ENCODE data around the gene TSACC.

Gene TSACC

DNA sequence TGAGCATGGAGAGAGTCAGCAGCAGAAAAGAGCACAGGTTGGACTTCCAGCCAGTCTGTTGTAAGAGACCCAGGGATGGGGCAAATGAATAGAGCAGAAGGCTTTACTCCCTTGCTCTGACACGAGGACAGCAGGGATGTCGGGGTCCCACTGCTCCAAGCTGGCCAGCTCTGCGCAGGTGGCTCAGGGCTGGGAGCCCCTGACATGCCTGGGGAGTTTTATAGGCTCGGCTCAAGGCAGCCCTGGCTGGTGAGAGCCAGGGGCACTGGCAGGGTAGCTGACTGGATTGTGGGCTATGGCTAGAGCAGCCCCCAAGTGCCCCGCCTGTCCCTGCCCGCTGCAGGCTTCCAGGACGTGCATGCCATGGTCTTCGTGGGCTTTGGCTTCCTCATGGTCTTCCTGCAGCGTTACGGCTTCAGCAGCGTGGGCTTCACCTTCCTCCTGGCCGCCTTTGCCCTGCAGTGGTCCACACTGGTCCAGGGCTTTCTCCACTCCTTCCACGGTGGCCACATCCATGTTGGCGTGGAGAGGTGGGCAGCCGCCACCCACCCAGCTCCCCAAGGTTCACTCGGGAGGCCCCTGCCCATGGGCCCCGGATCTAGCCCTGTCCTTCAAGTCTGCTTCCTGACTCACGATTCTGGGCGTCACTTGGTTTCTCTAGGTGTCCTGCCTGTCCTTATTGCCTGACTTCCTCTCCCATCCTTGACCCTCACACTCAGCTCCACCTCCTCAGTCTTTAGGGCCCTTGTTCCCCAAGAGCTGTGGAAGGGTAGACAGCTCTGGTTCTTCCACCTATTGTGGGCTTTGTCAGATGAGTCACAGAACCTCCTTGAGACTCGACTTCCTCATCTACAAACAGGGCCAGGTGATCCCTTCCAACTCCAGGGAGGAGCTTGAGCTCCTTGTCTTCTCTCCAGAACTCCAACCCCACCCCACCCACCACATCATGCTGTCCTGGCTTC lies 38.9 kb downstream of the TSACC start:
- DNase-seq = no peak

GRCh38 chr1:156378557-156378956 lies 40.2 kb downstream of the TSACC start:
- DNase-seq = no peak

DNA sequence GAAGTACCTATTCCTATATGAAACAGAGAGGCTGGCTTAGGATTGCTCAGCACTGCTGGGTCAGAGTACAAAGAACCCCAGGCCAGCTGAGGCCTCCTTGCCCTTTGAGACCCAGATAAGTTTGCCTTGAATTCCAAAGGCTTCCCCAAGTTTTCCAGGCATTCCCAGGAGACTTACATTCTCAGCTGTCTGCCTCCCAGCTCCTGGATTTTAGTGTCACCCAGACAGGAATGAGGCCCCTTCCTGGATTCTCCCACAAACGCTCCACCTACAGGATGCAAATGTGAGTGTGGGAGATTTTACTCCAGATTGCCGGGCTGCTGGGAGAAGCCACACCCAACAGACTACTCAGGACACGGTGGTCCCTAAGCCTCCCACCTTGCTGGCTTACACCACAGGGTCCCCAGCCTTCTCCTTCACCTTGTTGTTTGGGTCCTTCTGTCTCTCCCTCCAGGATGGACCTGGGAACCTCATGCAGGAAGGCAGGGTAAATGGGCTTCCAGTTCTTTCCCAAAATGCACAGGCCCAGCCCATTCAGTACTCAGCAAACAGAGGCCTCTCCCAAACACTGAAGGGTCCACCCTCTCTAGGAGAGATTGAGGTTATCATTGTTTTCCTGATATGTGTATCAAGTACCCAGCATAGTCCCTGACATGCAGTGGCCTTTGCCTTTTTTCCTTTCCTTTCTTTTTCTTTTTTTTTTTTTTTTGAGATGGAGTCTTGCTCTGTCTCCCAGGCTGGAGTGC lies 41.3 kb downstream of the TSACC start:
- no peak for DNase-seq

GRCh38 chr1:156382561-156382960 lies 44.2 kb downstream of the TSACC start:
- no peak for DNase-seq

DNA sequence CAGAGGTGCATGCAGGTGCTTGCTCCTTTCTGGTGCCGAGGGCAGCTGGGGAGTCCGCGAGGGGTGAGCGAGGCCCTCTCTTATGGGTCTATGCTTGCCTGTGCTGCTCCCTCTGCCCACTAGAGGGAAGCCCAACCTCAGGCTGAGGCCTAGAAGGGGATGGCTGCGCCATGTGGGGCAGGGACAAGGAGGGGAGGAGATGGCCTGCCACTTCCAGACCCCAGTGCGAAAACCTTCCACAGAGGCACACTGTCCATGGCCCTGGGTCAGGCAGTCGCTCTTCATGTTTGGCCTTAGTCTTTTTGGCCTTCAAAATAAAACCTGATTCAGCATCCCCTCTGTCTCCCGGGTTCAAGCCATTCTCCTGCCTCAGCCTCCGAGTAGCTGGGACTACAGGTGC lies 44.7 kb downstream of the TSACC start:
- peak; percentile 77 for DNase-seq

DNA sequence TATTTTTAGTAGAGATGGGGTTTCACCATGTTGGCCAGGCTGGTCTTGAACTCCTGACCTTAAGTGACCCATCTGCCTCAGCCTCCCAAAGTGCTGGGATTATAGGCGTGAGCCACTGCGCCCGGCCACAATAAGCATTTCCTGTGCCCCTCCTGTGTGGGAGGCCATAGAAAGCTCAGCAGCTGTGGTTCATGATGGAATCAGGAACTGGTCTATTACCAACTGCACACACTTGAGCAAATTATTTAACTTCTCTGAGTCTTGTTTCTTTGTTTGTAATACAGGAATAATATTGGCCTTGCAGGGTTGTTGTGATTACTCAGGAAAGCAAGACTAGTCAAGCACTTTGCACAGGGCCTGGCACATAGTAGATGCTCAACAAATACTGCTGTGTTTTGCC lies 45.7 kb downstream of the TSACC start:
- DNase-seq = no peak

DNA sequence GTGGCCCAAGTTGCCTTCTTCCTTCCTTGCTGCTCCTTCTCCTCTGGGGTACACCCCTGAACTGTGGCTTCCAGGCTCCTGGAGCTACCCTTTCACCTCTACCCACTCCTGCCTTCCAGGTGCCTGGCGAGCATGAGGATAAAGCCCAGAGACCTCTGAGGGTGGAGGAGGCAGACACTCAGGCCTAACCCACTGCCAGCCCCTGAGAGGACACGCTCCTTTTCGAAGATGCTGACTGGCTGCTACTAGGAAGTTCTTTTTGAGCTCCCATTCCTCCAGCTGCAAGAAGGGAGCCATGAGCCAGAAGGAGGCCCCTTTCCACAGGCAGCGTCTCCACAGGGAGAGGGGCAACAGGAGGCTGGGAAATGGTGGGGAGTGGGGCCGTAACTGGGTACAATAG lies 46.3 kb downstream of the TSACC start:
- DNase-seq = no peak

DNA sequence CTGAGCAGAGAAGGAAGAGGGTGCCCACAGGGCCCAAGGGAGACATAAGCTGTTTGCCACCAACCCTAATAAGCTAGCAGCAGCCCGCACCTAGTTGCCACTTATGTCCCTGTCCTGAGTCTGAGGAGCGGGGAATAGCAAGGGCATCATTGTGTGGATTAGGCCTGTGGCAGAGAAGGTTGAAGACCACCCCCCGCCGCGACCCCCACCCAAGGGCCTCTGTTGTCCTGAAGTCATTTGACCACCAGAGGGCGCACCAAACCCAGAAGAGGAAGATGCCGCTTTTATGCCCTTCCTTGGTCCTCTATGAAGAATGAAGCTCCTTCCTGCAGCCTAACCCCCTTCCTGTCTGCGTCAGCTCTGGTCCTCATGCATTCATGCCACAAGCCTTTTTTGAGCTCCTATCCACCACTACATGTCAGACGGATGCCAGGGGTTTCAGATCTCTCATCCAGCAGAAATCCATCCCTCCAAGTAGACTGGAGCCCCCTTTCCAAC lies 47.3 kb downstream of the TSACC start:
- DNase-seq = peak; percentile 82

DNA sequence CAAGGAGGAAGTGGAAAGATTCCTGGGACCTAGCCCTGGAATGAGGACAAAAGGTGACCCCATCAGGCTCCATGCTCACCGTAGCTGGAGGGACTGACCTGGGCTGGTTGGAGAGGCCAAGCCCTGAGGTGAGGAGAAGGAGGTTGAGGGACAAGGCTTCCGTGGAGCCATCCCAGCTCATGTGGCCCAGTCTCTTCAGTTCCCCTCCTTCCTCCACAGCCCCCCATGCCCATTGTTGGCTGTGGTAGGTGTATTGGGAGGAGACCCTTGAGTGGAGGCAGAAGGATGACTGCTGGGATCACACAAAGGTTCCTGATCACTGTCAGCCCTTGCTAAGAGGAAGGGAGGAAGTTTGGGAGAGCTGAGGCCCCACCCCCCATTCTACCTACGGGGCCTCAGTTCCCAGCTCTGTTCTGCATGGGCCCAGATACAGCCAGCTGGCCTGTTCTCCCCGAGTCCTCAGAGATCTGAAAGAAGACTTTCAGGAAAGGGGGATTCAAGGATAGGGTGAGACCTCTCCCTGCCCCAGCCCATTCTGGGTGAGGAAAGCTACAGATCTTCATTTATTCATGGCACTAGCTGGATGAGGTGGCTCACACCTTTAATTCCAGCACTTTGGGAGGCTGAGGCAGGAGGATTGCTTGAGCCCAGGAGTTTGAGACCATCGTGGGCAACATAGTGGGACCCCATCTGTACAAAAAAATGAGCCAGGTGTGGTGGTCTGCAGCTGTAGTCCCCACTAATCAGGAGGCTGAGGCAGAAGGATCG lies 48.0 kb downstream of the TSACC start:
- DNase-seq = no peak

- no peak for DNase-seq
Measured at GRCh38 chr1:156386949-156387869, 48.9 kb downstream of the TSACC start.

GRCh38 chr1:156387870-156388173 lies 49.5 kb downstream of the TSACC start:
- DNase-seq = peak; percentile 68

DNA sequence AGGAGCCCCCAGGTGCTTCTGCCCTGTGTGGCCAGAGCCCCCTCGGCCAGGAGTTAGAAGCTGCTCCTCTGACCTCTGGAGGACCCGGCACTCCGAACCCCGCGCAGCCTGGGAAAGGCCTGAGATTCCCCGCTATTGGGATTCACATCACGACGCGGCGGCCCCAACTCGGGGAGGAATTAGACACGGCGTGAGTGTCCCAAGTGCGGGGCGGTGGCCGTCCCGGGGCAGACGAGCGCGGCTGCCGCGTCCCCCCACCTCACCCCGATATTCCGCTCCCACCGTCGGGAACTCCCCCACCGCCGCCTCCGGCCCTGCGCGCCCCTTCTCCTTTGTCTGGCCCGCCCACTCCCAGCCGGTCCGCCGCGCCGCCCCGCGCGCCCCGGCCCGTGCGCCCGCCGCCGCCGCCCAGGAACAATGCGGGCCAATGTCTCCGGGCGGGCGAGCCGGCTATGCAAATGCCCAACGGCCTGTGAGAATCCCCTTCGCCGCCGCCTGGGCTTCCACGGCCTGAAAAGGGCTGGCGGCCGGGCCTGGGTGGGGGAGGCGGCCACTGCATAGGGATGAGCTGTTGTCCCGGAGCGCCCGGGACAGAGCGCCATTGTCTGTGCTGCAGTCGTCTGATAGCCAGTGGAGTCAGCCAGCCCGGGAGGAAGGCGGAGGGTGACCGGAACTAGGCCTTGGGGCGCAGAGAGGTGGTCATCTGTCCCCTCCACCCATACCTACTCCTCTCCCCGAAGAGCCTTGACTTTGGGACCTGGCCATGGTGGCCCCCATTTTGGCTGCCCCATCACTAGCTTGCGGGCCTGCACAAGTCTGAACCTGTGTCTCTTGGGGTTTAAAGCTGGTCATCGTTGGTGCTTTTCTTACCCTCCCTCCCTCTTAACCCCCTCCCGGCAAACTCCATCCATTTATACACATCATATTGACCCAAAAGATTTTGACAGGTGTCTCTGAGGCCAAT lies 50.1 kb downstream of the TSACC start:
- DNase-seq = peak; percentile 91

- peak; percentile 52 for DNase-seq
Measured at GRCh38 chr1:156389311-156389710, 51.0 kb downstream of the TSACC start.

DNA sequence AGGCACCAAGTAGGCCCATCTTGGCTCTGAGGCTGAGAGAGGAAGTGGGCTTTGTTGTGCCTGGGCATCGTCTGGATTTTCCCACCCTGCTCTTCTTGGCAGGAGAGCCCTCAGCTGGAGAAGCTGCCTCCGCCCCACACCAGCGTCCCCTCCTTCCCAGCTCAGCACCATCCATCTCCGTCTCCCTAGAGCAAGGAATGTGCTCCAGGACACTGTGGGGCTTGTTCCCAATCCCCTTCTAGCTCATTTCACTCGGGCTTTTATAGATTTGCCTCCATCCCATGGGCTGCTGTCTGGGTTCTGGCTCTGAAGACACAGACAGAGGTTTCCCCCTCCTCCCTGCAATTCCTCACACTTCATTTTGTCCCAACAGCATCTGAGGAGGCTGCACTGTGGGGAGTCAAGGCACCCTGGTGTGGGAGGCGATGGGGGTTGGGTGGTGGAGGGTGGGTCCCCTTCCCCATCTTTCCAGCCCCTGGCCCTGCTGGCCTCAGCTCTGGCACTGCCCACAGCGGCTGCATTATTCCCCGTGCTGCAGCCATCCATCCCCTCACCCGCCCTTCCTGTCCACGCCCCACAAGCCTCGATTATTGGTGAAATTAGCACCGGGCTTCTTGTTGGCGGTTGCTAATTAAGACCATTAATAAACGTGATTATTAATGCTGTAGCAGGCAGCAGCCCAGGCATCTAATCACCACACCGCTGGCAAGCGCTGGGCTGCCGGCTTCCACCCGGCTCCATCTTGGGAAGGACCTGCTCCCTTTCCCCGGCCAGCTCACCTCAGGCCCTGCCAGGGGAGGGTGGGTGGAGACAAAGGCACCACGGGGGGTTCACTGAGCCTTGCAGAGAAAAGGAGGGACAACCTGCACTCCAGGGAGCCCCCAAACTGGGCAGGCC lies 52.4 kb downstream of the TSACC start:
- peak; percentile 72 for DNase-seq

DNA sequence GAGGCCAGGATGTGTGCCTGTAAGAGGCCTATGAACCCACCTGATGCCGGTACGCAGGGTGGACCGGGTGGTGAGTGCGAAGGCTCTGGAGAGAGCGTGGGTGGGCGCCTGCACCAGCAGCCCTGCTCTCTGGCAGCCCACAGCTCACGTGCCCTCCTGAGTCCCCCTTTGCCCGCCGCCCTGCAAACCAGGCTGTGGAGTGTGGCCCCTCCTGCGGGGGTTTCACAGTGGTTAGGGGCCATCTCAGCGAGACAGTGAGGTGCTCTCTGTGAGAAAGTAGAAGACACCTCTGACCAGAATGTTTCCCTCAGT lies 53.0 kb downstream of the TSACC start:
- no peak for DNase-seq

- DNase-seq = no peak
Measured at GRCh38 chr1:156391701-156392100, 53.4 kb downstream of the TSACC start.

- DNase-seq = no peak
Measured at GRCh38 chr1:156392452-156392853, 54.1 kb downstream of the TSACC start.

DNA sequence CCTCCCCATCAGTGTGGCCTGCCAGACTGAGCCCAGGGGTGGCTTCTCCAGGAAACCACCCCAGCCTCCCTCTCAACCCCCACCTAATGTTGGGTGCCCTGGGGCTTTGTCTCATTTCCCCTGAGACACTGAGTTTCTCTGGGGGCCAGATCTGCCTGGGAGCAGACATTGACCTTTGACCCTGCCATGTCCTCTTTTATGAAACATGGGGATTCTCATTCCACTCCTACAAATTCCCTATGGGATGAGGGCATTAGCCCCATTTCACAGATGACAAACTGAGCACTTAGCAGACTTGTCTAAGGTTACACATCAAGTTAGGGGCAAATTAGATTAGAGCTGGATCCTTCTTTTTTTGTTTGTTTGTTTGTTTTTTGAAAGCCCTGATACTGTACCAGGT lies 54.8 kb downstream of the TSACC start:
- no peak for DNase-seq

DNA sequence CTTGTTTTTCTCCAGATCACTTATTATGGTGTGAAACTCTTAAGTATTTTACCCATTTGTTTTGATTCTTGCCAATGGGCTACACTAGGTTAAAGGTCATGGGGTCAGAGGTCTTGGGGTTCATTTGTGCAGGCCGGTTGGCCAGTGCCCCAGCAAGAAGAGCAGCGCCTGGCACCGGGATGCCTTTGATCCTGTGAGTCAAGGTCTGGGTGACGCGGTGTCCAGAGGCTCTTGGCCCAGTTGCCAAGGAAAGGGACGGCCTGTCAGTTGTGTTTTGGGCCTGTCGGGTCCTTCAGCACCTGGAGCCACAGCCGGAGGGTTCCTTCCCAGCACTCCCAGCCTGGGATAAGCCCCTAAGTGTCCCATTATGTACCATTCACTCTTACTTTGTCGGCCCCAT lies 55.8 kb downstream of the TSACC start:
- no peak for DNase-seq
